Gastroesophageal sphincter (tissue), 3 donors: ENCODE data around the gene KTN1.

Experiments used
- CTCF ChIP-seq, 4 experiments: fragments of 200-600 bp in 2 of 4; fragments of 450-650 bp in 2 of 4; sonication (generic) in 1 of 4; IDR thresholded peaks; one replicate each; pipeline ENCODE4 v1.5.1; 2017 to 2019; ENCODE audit warnings: antibody characterized with exemption in 4 of 4, mild to moderate bottlenecking in 2 of 4, moderate library complexity in 2 of 4
- POLR2A ChIP-seq, 2 donors: fragments of 450-650 bp; IDR thresholded peaks; one replicate each; pipeline ENCODE4 v1.6.1; 2017; ENCODE audit warnings: antibody characterized with exemption in 2 of 2, mild to moderate bottlenecking in 2 of 2, moderate library complexity in 1 of 2

- TF ChIP-seq CTCF (IDR thresholded peaks at IDR 0.05) (no peak), POLR2A (IDR thresholded peaks at IDR 0.05) (no peak)
Observed at GRCh38 chr14:55571125-55571889, 8.7 kb upstream of the KTN1 start.
